ENCODE measurements around the gene SCG3. TPM values are rescaled to one million over a fixed set of nuclear protein-coding genes. Genes with fewer than 3 reads are reported as not detected.

The SCG3 gene
- total RNA-seq, 1 donor from 2014 or later: not detected

- H3K4me3 Mint-ChIP-seq (ENCODE audit: unreplicated experiment): no peak overlapping the region
- no peaks in the 10 kb centered on the region for H3K9me3 Mint-ChIP-seq (ENCODE audit: low read depth)
- H3K27me3 Mint-ChIP-seq (ENCODE audit: low read depth): peaks cover 15% of the 10 kb centered on the region
- no peaks in the 10 kb centered on the region for H3K4me1 Mint-ChIP-seq (ENCODE audit: low read depth)
- H3K36me3 Mint-ChIP-seq (ENCODE audit: low read depth): no peaks in the 10 kb centered on the region
- no peak overlapping the region for H3K27ac Mint-ChIP-seq (ENCODE audit: unreplicated experiment)
- no peak for TF ChIP-seq CTCF (IDR thresholded peaks at IDR 0.05)
- no peak for DNase-seq (ENCODE audit: low spot score)
Observed at GRCh38 chr15:51709031-51709430, 27.7 kb downstream of the SCG3 start.

GRCh38 chr15:51714162-51714561, 32.9 kb downstream of the SCG3 start:
- peaks cover 7% of the 10 kb centered on the region for H3K27me3 Mint-ChIP-seq (ENCODE audit: low read depth)
- no peak overlapping the region for H3K27ac Mint-ChIP-seq (ENCODE audit: unreplicated experiment)
- no peak for TF ChIP-seq CTCF (IDR thresholded peaks at IDR 0.05)
- no peaks in the 10 kb centered on the region for H3K9me3 Mint-ChIP-seq (ENCODE audit: low read depth)
- no peak for DNase-seq (ENCODE audit: low spot score)
- no peaks in the 10 kb centered on the region for H3K4me1 Mint-ChIP-seq (ENCODE audit: low read depth)
- H3K36me3 Mint-ChIP-seq (ENCODE audit: low read depth): no peaks in the 10 kb centered on the region
- no peak overlapping the region for H3K4me3 Mint-ChIP-seq (ENCODE audit: unreplicated experiment)

GRCh38 chr15:51714911-51715310, 33.6 kb downstream of the SCG3 start:
- no peaks in the 10 kb centered on the region for H3K9me3 Mint-ChIP-seq (ENCODE audit: low read depth)
- no peak overlapping the region for H3K27ac Mint-ChIP-seq (ENCODE audit: unreplicated experiment)
- H3K4me1 Mint-ChIP-seq (ENCODE audit: low read depth): no peaks in the 10 kb centered on the region
- no peak for DNase-seq (ENCODE audit: low spot score)
- no peaks in the 10 kb centered on the region for H3K36me3 Mint-ChIP-seq (ENCODE audit: low read depth)
- no peak overlapping the region for H3K4me3 Mint-ChIP-seq (ENCODE audit: unreplicated experiment)
- no peak for TF ChIP-seq CTCF (IDR thresholded peaks at IDR 0.05)
- peaks cover 7% of the 10 kb centered on the region for H3K27me3 Mint-ChIP-seq (ENCODE audit: low read depth)

GRCh38 chr15:51718219-51718618, 36.9 kb downstream of the SCG3 start:
- TF ChIP-seq CTCF (IDR thresholded peaks at IDR 0.05): no peak
- H3K27me3 Mint-ChIP-seq (ENCODE audit: low read depth): peaks cover 4% of the 10 kb centered on the region
- H3K36me3 Mint-ChIP-seq (ENCODE audit: low read depth): peaks cover 2% of the 10 kb centered on the region
- H3K4me1 Mint-ChIP-seq (ENCODE audit: low read depth): no peaks in the 10 kb centered on the region
- H3K27ac Mint-ChIP-seq (ENCODE audit: unreplicated experiment): no peak overlapping the region
- no peak for DNase-seq (ENCODE audit: low spot score)
- no peaks in the 10 kb centered on the region for H3K9me3 Mint-ChIP-seq (ENCODE audit: low read depth)
- no peak overlapping the region for H3K4me3 Mint-ChIP-seq (ENCODE audit: unreplicated experiment)

GRCh38 chr15:51718746-51719145, 37.4 kb downstream of the SCG3 start:
- Mint-ChIP-seq H3K27me3 (ENCODE audit: low read depth) (peaks cover 4% of the 10 kb centered on the region), H3K4me1 (ENCODE audit: low read depth) (no peaks in the 10 kb centered on the region), H3K36me3 (ENCODE audit: low read depth) (peaks cover 2% of the 10 kb centered on the region), H3K9me3 (ENCODE audit: low read depth) (no peaks in the 10 kb centered on the region), H3K27ac (ENCODE audit: unreplicated experiment) (no peak overlapping the region), H3K4me3 (ENCODE audit: unreplicated experiment) (no peak overlapping the region)
- no peak for TF ChIP-seq CTCF (IDR thresholded peaks at IDR 0.05)
- DNase-seq (ENCODE audit: low spot score): no peak
